WERI-Rb-1 (cell line): ENCODE results near the gene MXRA8.

Experiments
- DNase-seq: peaks from one replicate; pipeline ENCODE4 v3.0.0-alpha.2; 2020
- H3K27ac ChIP-seq: fragments of 250-450 bp; sonication (Bioruptor Pico); 2 replicates; pipeline ENCODE4 v1.5.1; 2020; ENCODE audit warnings: mild to moderate bottlenecking, moderate library complexity
- H3K27me3 ChIP-seq: fragments of 250-450 bp; sonication (Bioruptor Pico); 2 replicates; pipeline ENCODE4 v1.5.1; 2021; ENCODE audit warnings: mild to moderate bottlenecking, low read depth, moderate library complexity; ENCODE audit not compliant: insufficient read depth, severe bottlenecking
- H3K36me3 ChIP-seq: fragments of 250-450 bp; sonication (Bioruptor Pico); 2 replicates; pipeline ENCODE4 v1.5.1; 2020; ENCODE audit warnings: mild to moderate bottlenecking, moderate library complexity
- H3K4me3 ChIP-seq: 2 replicates; pipeline ENCODE4 v1.5.1; 2011; ENCODE audit warnings: low read depth, mild to moderate bottlenecking, control low read depth, low read length
- H3K9me3 ChIP-seq: fragments of 250-450 bp; sonication (Bioruptor Pico); 2 replicates; pipeline ENCODE4 v1.5.1; 2021; ENCODE audit warnings: mild to moderate bottlenecking, moderate library complexity; ENCODE audit not compliant: severe bottlenecking
- TF ChIP-seq, protein P1 (sequence below): IDR thresholded peaks from 2 replicates; pipeline ENCODE4 v1.5.1; 2011; ENCODE audit warnings: low read depth, mild to moderate bottlenecking, control low read depth, inconsistent platforms, low read length

MXRA8 gene, protein sequence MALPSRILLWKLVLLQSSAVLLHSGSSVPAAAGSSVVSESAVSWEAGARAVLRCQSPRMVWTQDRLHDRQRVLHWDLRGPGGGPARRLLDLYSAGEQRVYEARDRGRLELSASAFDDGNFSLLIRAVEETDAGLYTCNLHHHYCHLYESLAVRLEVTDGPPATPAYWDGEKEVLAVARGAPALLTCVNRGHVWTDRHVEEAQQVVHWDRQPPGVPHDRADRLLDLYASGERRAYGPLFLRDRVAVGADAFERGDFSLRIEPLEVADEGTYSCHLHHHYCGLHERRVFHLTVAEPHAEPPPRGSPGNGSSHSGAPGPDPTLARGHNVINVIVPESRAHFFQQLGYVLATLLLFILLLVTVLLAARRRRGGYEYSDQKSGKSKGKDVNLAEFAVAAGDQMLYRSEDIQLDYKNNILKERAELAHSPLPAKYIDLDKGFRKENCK

GRCh38 chr1:1358433-1359271, at the start of gene MXRA8:
Gene MXRA8, minus strand, starts transcription at chr1:1358555. Its CDS starts 51 bp downstream, at chr1:1358504.
- DNase-seq, result peak; percentile 97
- Histone ChIP-seq H3K4me3 (peak within 1 kb of the TSS; percentile 86), H3K27me3 (no peaks in the 10 kb centered on the region), H3K27ac (peak within 1 kb of the TSS; percentile 95), H3K9me3 (no peaks in the 10 kb centered on the region), H3K36me3 (peaks cover 15% of the 10 kb centered on the region)
- TF ChIP-seq, protein P1, sequence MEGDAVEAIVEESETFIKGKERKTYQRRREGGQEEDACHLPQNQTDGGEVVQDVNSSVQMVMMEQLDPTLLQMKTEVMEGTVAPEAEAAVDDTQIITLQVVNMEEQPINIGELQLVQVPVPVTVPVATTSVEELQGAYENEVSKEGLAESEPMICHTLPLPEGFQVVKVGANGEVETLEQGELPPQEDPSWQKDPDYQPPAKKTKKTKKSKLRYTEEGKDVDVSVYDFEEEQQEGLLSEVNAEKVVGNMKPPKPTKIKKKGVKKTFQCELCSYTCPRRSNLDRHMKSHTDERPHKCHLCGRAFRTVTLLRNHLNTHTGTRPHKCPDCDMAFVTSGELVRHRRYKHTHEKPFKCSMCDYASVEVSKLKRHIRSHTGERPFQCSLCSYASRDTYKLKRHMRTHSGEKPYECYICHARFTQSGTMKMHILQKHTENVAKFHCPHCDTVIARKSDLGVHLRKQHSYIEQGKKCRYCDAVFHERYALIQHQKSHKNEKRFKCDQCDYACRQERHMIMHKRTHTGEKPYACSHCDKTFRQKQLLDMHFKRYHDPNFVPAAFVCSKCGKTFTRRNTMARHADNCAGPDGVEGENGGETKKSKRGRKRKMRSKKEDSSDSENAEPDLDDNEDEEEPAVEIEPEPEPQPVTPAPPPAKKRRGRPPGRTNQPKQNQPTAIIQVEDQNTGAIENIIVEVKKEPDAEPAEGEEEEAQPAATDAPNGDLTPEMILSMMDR, result no peak

GRCh38 chr1:1407636-1408318, 49.4 kb upstream of the MXRA8 start:
- H3K36me3 ChIP-seq, result peaks cover 38% of the 10 kb centered on the region

DNA sequence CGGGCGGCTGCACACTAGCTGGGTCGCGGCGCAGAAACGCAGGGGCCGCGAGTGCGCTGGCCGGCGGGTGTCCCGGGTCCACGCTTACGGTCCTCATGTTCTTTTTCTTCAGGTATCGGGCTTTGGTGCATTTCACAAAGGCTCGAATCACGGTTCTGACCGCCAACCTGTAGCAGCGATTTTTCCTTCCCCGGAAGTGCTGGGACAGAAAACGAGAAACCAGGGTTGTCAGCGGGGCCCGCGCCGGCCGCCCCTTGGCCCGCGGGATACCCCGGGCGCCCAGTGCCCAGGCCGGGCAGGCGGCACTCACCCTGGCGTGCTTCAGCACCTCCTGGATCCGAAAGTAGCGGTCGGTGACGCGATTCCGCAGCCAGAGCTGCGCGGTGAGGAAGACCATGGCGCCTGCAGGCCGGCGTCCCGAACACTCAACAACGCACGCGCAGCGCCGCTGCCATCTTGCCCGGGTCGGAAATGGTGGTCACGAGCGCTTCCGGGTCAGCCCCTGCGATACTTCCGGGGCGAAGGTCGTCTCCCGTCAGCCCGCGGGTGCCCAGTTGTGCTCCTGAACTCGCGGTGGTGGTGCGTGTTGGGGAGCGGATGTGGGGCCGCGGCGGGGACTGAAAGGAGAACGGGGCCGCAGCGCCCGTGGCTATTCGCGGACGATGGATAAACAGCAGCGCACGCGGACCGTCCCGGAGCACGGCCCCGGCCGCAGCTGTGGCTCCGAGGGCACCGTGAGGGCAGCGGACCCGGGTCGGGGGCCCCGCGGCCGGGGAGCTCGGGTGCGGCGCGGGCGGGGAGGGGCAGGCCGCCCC, 48.7 kb upstream of the MXRA8 start, which contains the start of gene MRPL20:
MRPL20 (minus strand) TSS at position 473 of the 815 bp plus-strand sequence; CDS start at position 397, 76 bp downstream.
- Histone ChIP-seq H3K27ac (peak within 1 kb of the TSS; percentile 94), H3K36me3 (peaks cover 46% of the 10 kb centered on the region), H3K9me3 (no peaks in the 10 kb centered on the region), H3K27me3 (no peaks in the 10 kb centered on the region), H3K4me3 (peak within 1 kb of the TSS; percentile 89)
- TF ChIP-seq, protein P1, result no peak
- DNase-seq, result peak; percentile 93

More at GRCh38 chr1:1407636-1408318, 49.4 kb upstream of the MXRA8 start:
- Histone ChIP-seq H3K4me3 (peak overlapping the region; percentile 89), H3K27ac (peak overlapping the region; percentile 94), H3K9me3 (no peaks in the 10 kb centered on the region), H3K27me3 (no peaks in the 10 kb centered on the region)
- TF ChIP-seq, protein P1, result no peak
- peak; percentile 46 for DNase-seq

GRCh38 chr1:1406101-1406820, 47.9 kb upstream of the MXRA8 start:
- H3K27ac ChIP-seq, result peak overlapping the region; percentile 94
- TF ChIP-seq, protein P1, result no peak
- no peaks in the 10 kb centered on the region for H3K9me3 ChIP-seq
- H3K27me3 ChIP-seq, result no peaks in the 10 kb centered on the region
- peak overlapping the region; percentile 89 for H3K4me3 ChIP-seq
- peaks cover 53% of the 10 kb centered on the region for H3K36me3 ChIP-seq
- DNase-seq, result no peak
